Calu3 (cell line): Measurements from ENCODE around the gene GLYATL3. TPM values are rescaled to one million over a fixed set of nuclear protein-coding genes. Genes with fewer than 3 reads are reported as not detected.

Experiments
- BruUV-seq: library from RNA; stranded (reverse); fragments of 400-500 nt; replicated peaks from 2 replicates; lab custom pipeline; 2021; lab: Mats Ljungman, UMichigan
- CTCF ChIA-PET: fragments of 300-600 bp; sonication (Branson Sonifier 250); formaldehyde crosslinking; loops from one replicate; lab custom pipeline; 2022; ENCODE audit warnings: antibody characterized with exemption; lab: Charles Lee
- DNase-seq: peaks from one replicate; pipeline ENCODE4 v3.0.0; 2022
- H3K27ac Mint-ChIP-seq: one replicate; pipeline ENCODE4 v1.8.0; 2022; ENCODE audit warnings: mixed read lengths; ENCODE audit not compliant: unreplicated experiment
- H3K27me3 Mint-ChIP-seq: one replicate; pipeline ENCODE4 v1.8.0; 2022; ENCODE audit warnings: mixed read lengths; ENCODE audit not compliant: unreplicated experiment
- H3K36me3 Mint-ChIP-seq: one replicate; pipeline ENCODE4 v1.8.0; 2022; ENCODE audit warnings: mild to moderate bottlenecking, moderate library complexity, mixed read lengths; ENCODE audit not compliant: insufficient read depth, unreplicated experiment
- H3K4me1 Mint-ChIP-seq: one replicate; pipeline ENCODE4 v1.8.0; 2022; ENCODE audit warnings: mild to moderate bottlenecking, low read depth, mixed read lengths; ENCODE audit not compliant: unreplicated experiment
- H3K4me3 Mint-ChIP-seq: one replicate; pipeline ENCODE4 v1.8.0; 2022; ENCODE audit warnings: mild to moderate bottlenecking, low read depth, moderate library complexity, mixed read lengths; ENCODE audit not compliant: unreplicated experiment
- H3K9me3 Mint-ChIP-seq: one replicate; pipeline ENCODE4 v1.8.0; 2022; ENCODE audit warnings: low read depth, mixed read lengths; ENCODE audit not compliant: unreplicated experiment
- intact Hi-C: fragments of 100-400 bp; cut with micrococcal nuclease; formaldehyde crosslinking; loops from one replicate; pipeline ENCODE4 v1.10.0; 2022; ENCODE audit not compliant: unreplicated experiment
- total RNA-seq: library from RNA; stranded (reverse); gene quantifications from 2 replicates; pipeline ENCODE4 v1.2.3, GENCODE V29; 2022
- TF ChIP-seq, protein P1 (sequence below): fragments of 200-600 bp; IDR thresholded peaks from one replicate; pipeline ENCODE4 v1.8.0; 2022; ENCODE audit warnings: antibody characterized with exemption; ENCODE audit not compliant: unreplicated experiment

GLYATL3 gene
- total RNA-seq, 1 experiment from 2014 or later: not detected

GRCh38 chr6:49535795-49536194, 36.1 kb downstream of the GLYATL3 start:
- BruUV-seq: no TSS peak
- H3K27ac Mint-ChIP-seq: no peak overlapping the region
- peaks cover 32% of the 10 kb centered on the region for H3K4me1 Mint-ChIP-seq
- no peaks in the 10 kb centered on the region for H3K27me3 Mint-ChIP-seq
- intact Hi-C loops: loop anchor here (10.0 kb wide), 1 partner anchor 209 kb away; the partner anchor contains the start of gene CRISP3
- TF ChIP-seq, protein P1, sequence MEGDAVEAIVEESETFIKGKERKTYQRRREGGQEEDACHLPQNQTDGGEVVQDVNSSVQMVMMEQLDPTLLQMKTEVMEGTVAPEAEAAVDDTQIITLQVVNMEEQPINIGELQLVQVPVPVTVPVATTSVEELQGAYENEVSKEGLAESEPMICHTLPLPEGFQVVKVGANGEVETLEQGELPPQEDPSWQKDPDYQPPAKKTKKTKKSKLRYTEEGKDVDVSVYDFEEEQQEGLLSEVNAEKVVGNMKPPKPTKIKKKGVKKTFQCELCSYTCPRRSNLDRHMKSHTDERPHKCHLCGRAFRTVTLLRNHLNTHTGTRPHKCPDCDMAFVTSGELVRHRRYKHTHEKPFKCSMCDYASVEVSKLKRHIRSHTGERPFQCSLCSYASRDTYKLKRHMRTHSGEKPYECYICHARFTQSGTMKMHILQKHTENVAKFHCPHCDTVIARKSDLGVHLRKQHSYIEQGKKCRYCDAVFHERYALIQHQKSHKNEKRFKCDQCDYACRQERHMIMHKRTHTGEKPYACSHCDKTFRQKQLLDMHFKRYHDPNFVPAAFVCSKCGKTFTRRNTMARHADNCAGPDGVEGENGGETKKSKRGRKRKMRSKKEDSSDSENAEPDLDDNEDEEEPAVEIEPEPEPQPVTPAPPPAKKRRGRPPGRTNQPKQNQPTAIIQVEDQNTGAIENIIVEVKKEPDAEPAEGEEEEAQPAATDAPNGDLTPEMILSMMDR: no peak
- no peak for DNase-seq
- peaks cover 3% of the 10 kb centered on the region for H3K9me3 Mint-ChIP-seq
- no peaks in the 10 kb centered on the region for H3K36me3 Mint-ChIP-seq
- H3K4me3 Mint-ChIP-seq: no peak overlapping the region
- CTCF ChIA-PET: interaction anchor here (0.6 kb wide), 1 partner anchor 32 kb away, joined by 10 read pairs; no protein-coding TSS in a partner anchor

GRCh38 chr6:49539102-49539501, 39.4 kb downstream of the GLYATL3 start:
- Mint-ChIP-seq H3K4me3 (no peak overlapping the region), H3K9me3 (peaks cover 3% of the 10 kb centered on the region), H3K27ac (peak overlapping the region; percentile 86), H3K27me3 (no peaks in the 10 kb centered on the region), H3K36me3 (no peaks in the 10 kb centered on the region), H3K4me1 (peaks cover 31% of the 10 kb centered on the region)
- intact Hi-C loops: loop anchor here (10.0 kb wide), 1 partner anchor 206 kb away; the partner anchor contains the start of gene CRISP3
- no TSS peak for BruUV-seq
- DNase-seq: no peak
- TF ChIP-seq, protein P1: no peak
- CTCF ChIA-PET: no interaction called here

DNA sequence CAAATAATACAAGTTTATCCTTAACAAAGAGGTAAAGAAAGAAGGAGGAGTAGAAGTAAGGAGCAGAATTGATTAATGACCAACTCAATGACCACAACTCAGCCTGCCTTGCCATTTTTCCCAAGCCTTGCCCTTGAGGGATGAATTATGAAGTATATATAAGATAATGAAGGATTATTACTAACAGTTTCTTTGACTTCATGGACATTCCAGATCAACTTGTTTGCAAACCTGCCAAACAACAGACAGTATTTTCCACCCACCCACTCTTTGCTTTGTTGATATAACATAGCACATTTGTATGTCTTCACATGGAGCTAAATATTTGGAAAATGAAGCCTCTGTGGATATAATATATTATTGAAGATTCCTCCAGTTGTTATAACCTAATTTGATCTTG, 40.9 kb downstream of the GLYATL3 start:
- no TSS peak for BruUV-seq
- CTCF ChIA-PET: interaction anchor here (0.7 to 1.6 kb wide), 3 partner anchors 8 to 554 kb away, joined by 3 to 6 read pairs (median 4); partner anchors contain the start of gene C6orf141
- Mint-ChIP-seq H3K9me3 (peaks cover 3% of the 10 kb centered on the region), H3K36me3 (no peaks in the 10 kb centered on the region), H3K4me3 (no peak overlapping the region), H3K27ac (no peak overlapping the region), H3K4me1 (peaks cover 31% of the 10 kb centered on the region), H3K27me3 (no peaks in the 10 kb centered on the region)
- intact Hi-C loops: no loop called here
- TF ChIP-seq, protein P1: no peak
- DNase-seq: no peak

DNA sequence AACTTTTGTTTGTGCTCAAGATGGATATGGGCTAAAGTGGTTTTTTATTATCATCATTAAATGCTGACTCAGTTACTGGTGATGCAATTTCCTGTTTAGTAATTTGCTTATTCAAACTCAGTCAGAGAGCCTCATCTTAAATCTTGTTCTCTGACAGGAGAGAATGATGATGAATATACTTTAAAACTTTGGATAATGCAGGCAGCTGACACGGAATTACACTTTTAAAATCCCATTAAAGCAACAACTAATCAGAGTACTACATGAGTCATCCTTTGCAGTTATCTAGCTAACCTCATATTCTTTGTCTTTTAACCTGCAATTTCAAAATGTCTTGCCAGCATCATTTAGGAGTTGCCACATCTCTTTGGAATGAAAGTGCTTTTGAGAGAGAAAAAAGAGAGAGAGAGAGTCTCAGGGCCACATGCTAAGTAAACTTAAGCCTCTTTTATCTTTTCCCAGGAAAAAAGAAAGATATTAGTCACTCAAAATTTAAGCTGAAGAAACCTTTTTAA, 41.5 kb downstream of the GLYATL3 start:
- TF ChIP-seq, protein P1: no peak
- H3K36me3 Mint-ChIP-seq: no peaks in the 10 kb centered on the region
- no peak for DNase-seq
- peak overlapping the region; percentile 24 for H3K27ac Mint-ChIP-seq
- H3K4me1 Mint-ChIP-seq: peaks cover 31% of the 10 kb centered on the region
- peaks cover 3% of the 10 kb centered on the region for H3K9me3 Mint-ChIP-seq
- no peak overlapping the region for H3K4me3 Mint-ChIP-seq
- no peaks in the 10 kb centered on the region for H3K27me3 Mint-ChIP-seq
- BruUV-seq: no TSS peak
- intact Hi-C loops: no loop called here
- CTCF ChIA-PET: interaction anchor here (0.9 to 1.6 kb wide), 3 partner anchors 9 to 28 kb away, joined by 3 to 6 read pairs (median 3); partner anchors contain the start of gene C6orf141
